Endothelial cell of umbilical vein (primary cell): ENCODE measurements around the gene IL25. TPM values are rescaled to one million over a fixed set of nuclear protein-coding genes. Genes with fewer than 3 reads are reported as not detected.

Experiments
- BruUV-seq: library from RNA; stranded (reverse); fragments of 400-500 nt; replicated peaks from 2 replicates; lab custom pipeline; 2021; lab: Mats Ljungman, UMichigan
- CTCF ChIA-PET: fragments of 300-600, 350-600 bp; sonication (Branson Sonifier 250); formaldehyde crosslinking; loops from one replicate; lab custom pipeline; 2021; ENCODE audit warnings: antibody characterized with exemption, inconsistent platforms; lab: Charles Lee
- POLR2A ChIA-PET: fragments of 300-600, 350-600 bp; sonication (Branson Sonifier 250); formaldehyde crosslinking; loops from one replicate; lab custom pipeline; 2021; ENCODE audit warnings: antibody characterized with exemption, inconsistent platforms; lab: Charles Lee
- DNase-seq: peaks from one replicate; pipeline ENCODE4 v3.0.0-alpha.2; 2011; ENCODE audit warnings: low read depth, low spot score
- FAIRE-seq: peaks from 2 replicates; lab custom pipeline; 2011; peaks lifted over from hg19 to GRCh38; lab: Jason Lieb, UNC
- H2AFZ ChIP-seq: 2 replicates; pipeline ENCODE4 v1.6.0; 2012; ENCODE audit warnings: low read depth, low read length, control low read depth, inconsistent platforms
- H3K27ac ChIP-seq: 2 replicates; pipeline ENCODE4 v1.5.1; 2011; ENCODE audit warnings: low read depth, mild to moderate bottlenecking, control low read depth, low read length, moderate library complexity; ENCODE audit not compliant: insufficient read depth
- H3K27me3 ChIP-seq, 2 experiments: 2 replicates each; pipeline versions ENCODE4 v1.6.0 to v1.6.1; 2011; ENCODE audit warnings: low read length in 2 of 2, mixed read lengths in 1 of 2; ENCODE audit not compliant: control insufficient read depth in 2 of 2, insufficient read depth in 2 of 2
- H3K36me3 ChIP-seq, 2 experiments: 2 replicates in 1 of 2; 3 replicates in 1 of 2; pipeline ENCODE4 v1.5.1; 2011; ENCODE audit warnings: low read length in 2 of 2, mild to moderate bottlenecking in 1 of 2, moderate library complexity in 1 of 2; ENCODE audit not compliant: control insufficient read depth in 2 of 2, insufficient read depth in 2 of 2; ENCODE audit errors: extremely low read depth in 1 of 2
- H3K4me1 ChIP-seq: 3 replicates; pipeline ENCODE4 v1.5.1; 2011; ENCODE audit warnings: mild to moderate bottlenecking, low read length; ENCODE audit not compliant: control insufficient read depth, insufficient read depth; ENCODE audit errors: extremely low read depth
- H3K4me2 ChIP-seq: 2 replicates; pipeline ENCODE4 v1.6.1; 2011; ENCODE audit warnings: low read length, control low read depth, mixed read lengths; ENCODE audit not compliant: insufficient read depth
- H3K4me3 ChIP-seq, 3 experiments: fragments of 200-600 bp in 1 of 3; sonication (generic), shearing (Covaris generic) in 1 of 3; replicated peaks in 1 of 3; 2 replicates each; pipeline ENCODE4 v1.5.1; 2011 to 2016; ENCODE audit warnings: control low read depth in 3 of 3, low read length in 3 of 3, mild to moderate bottlenecking in 2 of 3, inconsistent platforms in 1 of 3, low read depth in 1 of 3, moderate library complexity in 1 of 3; ENCODE audit not compliant: insufficient read depth in 1 of 3
- H3K79me2 ChIP-seq: 2 replicates; pipeline ENCODE4 v1.6.0; 2012; ENCODE audit warnings: low read length, inconsistent platforms; ENCODE audit not compliant: control insufficient read depth, insufficient read depth
- H3K9ac ChIP-seq: replicated peaks from 2 replicates; pipeline ENCODE3; 2011; ENCODE audit warnings: low read length, control low read depth; ENCODE audit not compliant: insufficient read depth; ENCODE audit errors: extremely low read depth
- H3K9me1 ChIP-seq: replicated peaks from 3 replicates; pipeline ENCODE4 v1.6.0; 2011; ENCODE audit warnings: mild to moderate bottlenecking, low read length; ENCODE audit not compliant: control insufficient read depth, insufficient read depth; ENCODE audit errors: extremely low read depth
- H3K9me3 ChIP-seq: replicated peaks from 2 replicates; pipeline ENCODE4 v1.5.1; 2012; ENCODE audit warnings: low read length, inconsistent platforms; ENCODE audit not compliant: control insufficient read depth, insufficient read depth
- H4K20me1 ChIP-seq: replicated peaks from 2 replicates; pipeline ENCODE3; 2011; ENCODE audit warnings: mild to moderate bottlenecking, low read length; ENCODE audit not compliant: control insufficient read depth, insufficient read depth; ENCODE audit errors: extremely low read depth
- CTCF ChIP-seq, 2 donors: IDR thresholded peaks; 1 replicate in 1 of 2; 2 replicates in 1 of 2; pipeline ENCODE4 v1.5.1; 2011; ENCODE audit warnings: low read length in 2 of 2, mild to moderate bottlenecking in 2 of 2, moderate library complexity in 2 of 2, control low read depth in 1 of 2, inconsistent platforms in 1 of 2, low read depth in 1 of 2; ENCODE audit not compliant: insufficient read depth in 1 of 2; ENCODE audit errors: extremely low read depth in 1 of 2
- EZH2 ChIP-seq: IDR thresholded peaks from 2 replicates; pipeline ENCODE4 v1.6.1; 2012; ENCODE audit warnings: borderline replicate concordance, low read depth, mild to moderate bottlenecking, moderate library complexity, low read length, inconsistent platforms; ENCODE audit not compliant: severe bottlenecking
- FOS ChIP-seq: IDR thresholded peaks from 2 replicates; pipeline ENCODE4 v1.6.1; 2011; ENCODE audit warnings: mild to moderate bottlenecking, low read length, moderate library complexity, borderline replicate concordance; ENCODE audit not compliant: insufficient read depth
- GATA2 ChIP-seq: IDR thresholded peaks from 2 replicates; pipeline ENCODE4 v1.7.0; 2011; ENCODE audit warnings: low read depth, mild to moderate bottlenecking, moderate library complexity, mixed read lengths, low read length; ENCODE audit not compliant: insufficient read length, insufficient read depth
- JUN ChIP-seq: IDR thresholded peaks from 2 replicates; pipeline ENCODE4 v1.6.1; 2011; ENCODE audit warnings: borderline replicate concordance, low read depth; ENCODE audit not compliant: insufficient read length, insufficient read depth
- MAX ChIP-seq: IDR thresholded peaks from 2 replicates; pipeline ENCODE4 v1.6.1; 2011; ENCODE audit not compliant: insufficient read depth, insufficient read length
- MYC ChIP-seq: IDR thresholded peaks from one replicate; pipeline ENCODE4 v1.6.1; 2011; ENCODE audit warnings: mild to moderate bottlenecking, low read depth, low read length
- POLR2A ChIP-seq: IDR thresholded peaks from 2 replicates; pipeline ENCODE4 v1.6.1; 2012; ENCODE audit warnings: low read depth, mild to moderate bottlenecking, control low read depth, low read length
- POLR2AphosphoS5 ChIP-seq: IDR thresholded peaks from 2 replicates; pipeline ENCODE4 v1.6.1; 2012; ENCODE audit warnings: low read depth, mild to moderate bottlenecking, control low read depth, low read length, moderate library complexity; ENCODE audit not compliant: insufficient read depth
- dilution Hi-C: fragments of 300-500 bp; cut with MboI; formaldehyde crosslinking; loops from one replicate; pipeline ENCODE4 v1.15.0; 2019; ENCODE audit warnings: low sequenced_read_pairs; ENCODE audit not compliant: extremely low pct_ligation_motif_present
- intact Hi-C: fragments of 100-400 bp; cut with micrococcal nuclease; formaldehyde crosslinking; loops from one replicate; pipeline ENCODE4 v1.10.0; 2022
- polyA plus RNA-seq, 4 experiments: library from polyadenylated mRNA; depleted of rRNA in 3 of 4; stranded (reverse) in 3 of 4; unstranded in 1 of 4; fragments of >200 nt; gene quantifications; 2 replicates each; pipeline versions ENCODE4 v1.2.1 to v1.2.3, GENCODE V29; 2011 to 2012; ENCODE audit warnings: missing spikeins in 1 of 4
- total RNA-seq: library from RNA; stranded (reverse); gene quantifications from 2 replicates; pipeline ENCODE4 v1.2.3, GENCODE V29; 2021

The IL25 gene
- total and polyA plus RNA-seq, 2 donors (not counting 3 experiments of a cell fraction or from before 2014, with no cell fraction given) = not detected

- no peak overlapping the region for H3K4me3 ChIP-seq
- no TSS peak for BruUV-seq
- H3K9me3 ChIP-seq = no peaks in the 10 kb centered on the region
- H4K20me1 ChIP-seq = no peaks in the 10 kb centered on the region
- dilution Hi-C loops = no loop called here
- no peak overlapping the region for H3K4me2 ChIP-seq
- no peaks in the 10 kb centered on the region for H3K4me1 ChIP-seq
- H3K9ac ChIP-seq = no peak overlapping the region
- ChIA-PET CTCF (interaction anchor here (1.3 kb wide), 1 partner anchor 14 kb away, joined by 4 read pairs; no protein-coding TSS in a partner anchor), POLR2A (no interaction called here)
- DNase-seq = no peak
- H3K79me2 ChIP-seq = no peaks in the 10 kb centered on the region
- intact Hi-C loops = no loop called here
- no peak overlapping the region for H3K27ac ChIP-seq
- no peaks in the 10 kb centered on the region for H3K9me1 ChIP-seq
- H3K27me3 ChIP-seq = no peaks in the 10 kb centered on the region
- FAIRE-seq = no peak
- H3K36me3 ChIP-seq = no peaks in the 10 kb centered on the region
- H2AFZ ChIP-seq = no peak overlapping the region
- TF ChIP-seq EZH2 (no peak), POLR2AphosphoS5 (no peak), POLR2A (no peak), MYC (no peak), MAX (no peak), JUN (no peak), GATA2 (no peak), FOS (no peak), CTCF (IDR thresholded peaks at IDR 0.05; ENCODE audit: extremely low read depth in 1 of 2, insufficient read depth in 1 of 2, low read depth in 1 of 2, low read length in 2 of 2) (no peak)
These were observed 24.3 kb downstream of the IL25 start for GRCh38 chr14:23396781-23397407.
